Transverse colon (tissue), 4 donors: ENCODE measurements around the gene VSTM4. TPM values are rescaled to one million over a fixed set of nuclear protein-coding genes. Genes with fewer than 3 reads are reported as not detected.

Experiments used
- DNase-seq: peaks from one replicate; pipeline ENCODE4 v3.0.0-alpha.2; 2019
- H3K27ac ChIP-seq, 4 donors: fragments of 200-600 bp; sonication (generic); 2 replicates each; pipeline ENCODE4 v1.5.1; 2016 to 2018; ENCODE audit warnings: inconsistent platforms in 4 of 4
- H3K27me3 ChIP-seq: fragments of 200-600 bp; sonication (generic); 2 replicates; pipeline ENCODE4 v1.5.1; 2017; ENCODE audit warnings: inconsistent platforms
- H3K36me3 ChIP-seq, 4 donors: fragments of 200-600 bp; sonication (generic); 2 replicates each; pipeline ENCODE4 v1.5.1; 2017 to 2019; ENCODE audit warnings: inconsistent platforms in 4 of 4
- H3K4me1 ChIP-seq, 4 donors: fragments of 200-600 bp; sonication (generic); 2 replicates each; pipeline ENCODE4 v1.5.1; 2017 to 2020; ENCODE audit warnings: inconsistent platforms in 4 of 4
- H3K4me3 ChIP-seq, 4 donors: fragments of 200-600 bp; sonication (generic); 1 replicate in 1 of 4; 2 replicates in 3 of 4; pipeline versions ENCODE4 v1.5.1 to v1.6.1; 2017 to 2019; ENCODE audit warnings: inconsistent platforms in 4 of 4
- H3K9me3 ChIP-seq, 2 donors: fragments of 200-600 bp; sonication (generic); 2 replicates each; pipeline ENCODE4 v1.5.1; 2017 to 2019; ENCODE audit warnings: inconsistent platforms in 2 of 2
- EP300 ChIP-seq: sonication (generic); formaldehyde crosslinking; IDR thresholded peaks from one replicate; pipeline ENCODE4 v1.6.1; 2017; ENCODE audit warnings: antibody characterized with exemption, low read depth
- POLR2A ChIP-seq: fragments of 450-650 bp; IDR thresholded peaks from one replicate; pipeline ENCODE4 v1.6.1; 2016; ENCODE audit warnings: antibody characterized with exemption, mild to moderate bottlenecking, moderate library complexity
- POLR2AphosphoS5 ChIP-seq, 3 donors: sonication (generic); formaldehyde crosslinking; IDR thresholded peaks; one replicate each; pipeline ENCODE4 v1.6.1; 2016; ENCODE audit warnings: antibody characterized with exemption in 3 of 3
- WGBS, 2 donors: methylation state at CpG; one replicate each; pipeline ENCODE4 v1.1.5; 2018; ENCODE audit warnings: low coverage in 1 of 2; 5-methylcytosine and 5-hydroxymethylcytosine counted together
- in situ Hi-C, 4 donors: fragments of 200-750 bp; cut with MboI; loops; one replicate each; pipeline versions ENCODE4 v1.15.0 to v1.15.1; 2017; ENCODE audit warnings: low sequenced_read_pairs in 3 of 4, low pct_ligation_motif_present in 1 of 4, low pct_unique_long_range_greater_than_20kb in 1 of 4
- intact Hi-C: fragments of 100-400 bp; cut with DNase I; formaldehyde crosslinking; loops from one replicate; pipeline ENCODE4 v1.15.1; 2023; ENCODE audit warnings: low total_unique reads
- total RNA-seq, 4 donors: library from RNA; depleted of rRNA; stranded (reverse); fragments of >200 nt; gene quantifications; one replicate each; pipeline ENCODE4 v1.1.0, GENCODE V29; 2016
- TF ChIP-seq, protein P1 (sequence below), 5 experiments: fragments of 200-600 bp in 3 of 5; fragments of 450-650 bp in 2 of 5; sonication (generic) in 3 of 5; IDR thresholded peaks; 1 replicate in 2 of 5; 2 replicates in 3 of 5; pipeline ENCODE4 v1.5.1; 2016 to 2017; ENCODE audit warnings: antibody characterized with exemption in 5 of 5, inconsistent platforms in 3 of 5, mild to moderate bottlenecking in 2 of 5, moderate library complexity in 1 of 5

The VSTM4 gene
- total RNA-seq, 4 donors from 2014 or later = 2.2 to 6.0 (median 3.9) TPM

DNA sequence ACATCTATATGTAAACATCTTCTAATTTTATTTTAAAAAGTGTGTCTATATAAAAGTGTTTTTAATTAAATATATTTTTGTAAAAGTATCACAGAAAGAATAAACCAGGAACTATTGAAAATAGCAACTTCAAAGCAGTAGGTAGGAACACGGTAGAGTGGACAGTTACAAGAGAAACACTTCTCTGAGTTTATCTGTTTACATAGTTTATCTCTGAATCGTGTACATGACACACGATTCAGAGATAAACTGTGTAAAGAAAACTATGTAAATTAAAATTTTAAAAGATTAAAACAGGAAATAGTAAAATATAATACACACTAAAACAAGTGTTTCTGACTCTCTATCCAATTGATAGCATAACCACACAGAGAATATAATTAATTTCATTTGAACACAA lies 43.6 kb upstream of the VSTM4 start:
- Histone ChIP-seq H3K4me1 (no peaks in the 10 kb centered on the region), H3K4me3 (no peak overlapping the region), H3K9me3 (no peaks in the 10 kb centered on the region), H3K27ac (no peak overlapping the region), H3K36me3 (no peaks in the 10 kb centered on the region), H3K27me3 (no peaks in the 10 kb centered on the region)
- intact Hi-C loops (no loop called here), in situ Hi-C loops (loop anchor here (25.0 kb wide), 2 partner anchors 272 to 497 kb away; no protein-coding TSS in a partner anchor)
- no peak for DNase-seq
- TF ChIP-seq, protein P1, sequence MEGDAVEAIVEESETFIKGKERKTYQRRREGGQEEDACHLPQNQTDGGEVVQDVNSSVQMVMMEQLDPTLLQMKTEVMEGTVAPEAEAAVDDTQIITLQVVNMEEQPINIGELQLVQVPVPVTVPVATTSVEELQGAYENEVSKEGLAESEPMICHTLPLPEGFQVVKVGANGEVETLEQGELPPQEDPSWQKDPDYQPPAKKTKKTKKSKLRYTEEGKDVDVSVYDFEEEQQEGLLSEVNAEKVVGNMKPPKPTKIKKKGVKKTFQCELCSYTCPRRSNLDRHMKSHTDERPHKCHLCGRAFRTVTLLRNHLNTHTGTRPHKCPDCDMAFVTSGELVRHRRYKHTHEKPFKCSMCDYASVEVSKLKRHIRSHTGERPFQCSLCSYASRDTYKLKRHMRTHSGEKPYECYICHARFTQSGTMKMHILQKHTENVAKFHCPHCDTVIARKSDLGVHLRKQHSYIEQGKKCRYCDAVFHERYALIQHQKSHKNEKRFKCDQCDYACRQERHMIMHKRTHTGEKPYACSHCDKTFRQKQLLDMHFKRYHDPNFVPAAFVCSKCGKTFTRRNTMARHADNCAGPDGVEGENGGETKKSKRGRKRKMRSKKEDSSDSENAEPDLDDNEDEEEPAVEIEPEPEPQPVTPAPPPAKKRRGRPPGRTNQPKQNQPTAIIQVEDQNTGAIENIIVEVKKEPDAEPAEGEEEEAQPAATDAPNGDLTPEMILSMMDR (IDR thresholded peaks at IDR 0.05) = no peak
- no peak for TF ChIP-seq EP300
- TF ChIP-seq POLR2A = no peak
- no peak for TF ChIP-seq POLR2AphosphoS5 (IDR thresholded peaks at IDR 0.05)
- WGBS, 2 donors = 28 to 44% methylated on average over 3 of the region's 3 CpGs

DNA sequence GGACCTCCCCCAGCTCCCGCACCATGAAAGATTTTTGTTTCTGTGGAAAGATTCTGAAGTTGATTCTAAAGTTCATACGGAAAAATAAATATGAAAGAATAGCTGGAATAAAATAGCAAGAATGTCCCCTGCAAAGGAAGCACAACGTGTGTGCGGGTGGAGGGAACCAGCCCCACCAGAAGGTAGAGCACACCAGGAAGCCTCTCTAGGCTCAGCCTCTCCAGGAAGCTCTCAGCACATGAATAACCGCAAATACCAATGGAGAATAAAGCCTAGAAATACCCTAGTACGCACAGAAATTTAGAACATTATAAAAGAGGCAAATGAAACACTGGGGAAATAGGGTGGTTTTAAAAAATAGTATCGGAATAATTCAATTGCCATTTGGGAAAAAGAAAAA lies 43.1 kb upstream of the VSTM4 start:
- Histone ChIP-seq H3K4me3 (no peak overlapping the region), H3K36me3 (no peaks in the 10 kb centered on the region), H3K4me1 (no peaks in the 10 kb centered on the region), H3K27ac (no peak overlapping the region), H3K27me3 (no peaks in the 10 kb centered on the region), H3K9me3 (no peaks in the 10 kb centered on the region)
- in situ Hi-C loops (loop anchor here (25.0 kb wide), 2 partner anchors 271 to 496 kb away; no protein-coding TSS in a partner anchor), intact Hi-C loops (no loop called here)
- DNase-seq = no peak
- 73 to 78% methylated on average over 7 of the region's 7 CpGs for WGBS, 2 donors
- TF ChIP-seq, protein P1 (IDR thresholded peaks at IDR 0.05) = no peak
- TF ChIP-seq POLR2A (no peak), EP300 (no peak), POLR2AphosphoS5 (IDR thresholded peaks at IDR 0.05) (no peak)

DNA sequence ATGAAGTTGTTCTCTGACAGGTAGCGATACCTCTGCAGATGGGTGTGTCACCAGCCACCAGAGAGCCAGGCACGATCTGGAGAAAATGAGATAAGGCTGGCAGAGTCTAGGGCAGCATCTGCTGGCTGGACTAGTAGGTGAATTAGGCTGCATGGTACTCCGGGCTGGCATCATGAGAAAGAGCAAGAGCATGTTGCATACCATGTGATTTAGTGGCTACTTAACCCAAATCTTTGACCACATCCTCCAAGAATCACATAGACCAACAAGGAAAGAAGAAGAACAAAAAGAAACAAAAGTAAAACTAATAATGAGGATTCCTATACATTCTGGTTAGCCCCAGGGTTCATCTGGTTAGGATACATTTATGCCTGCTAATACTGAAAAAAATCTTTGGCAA lies 41.9 kb upstream of the VSTM4 start:
- in situ Hi-C loops (loop anchor here (25.0 kb wide), 2 partner anchors 270 to 495 kb away; no protein-coding TSS in a partner anchor), intact Hi-C loops (no loop called here)
- no peak overlapping the region for H3K27ac ChIP-seq
- no peaks in the 10 kb centered on the region for H3K9me3 ChIP-seq
- TF ChIP-seq POLR2A (no peak), POLR2AphosphoS5 (IDR thresholded peaks at IDR 0.05) (no peak), EP300 (no peak)
- TF ChIP-seq, protein P1 (IDR thresholded peaks at IDR 0.05) = no peak
- no peaks in the 10 kb centered on the region for H3K36me3 ChIP-seq
- no peak overlapping the region for H3K4me3 ChIP-seq
- H3K4me1 ChIP-seq = no peaks in the 10 kb centered on the region
- no peak for DNase-seq
- no peaks in the 10 kb centered on the region for H3K27me3 ChIP-seq
- 60 to 78% methylated on average over 1 to 3 of the region's 3 CpGs for WGBS, 2 donors

DNA sequence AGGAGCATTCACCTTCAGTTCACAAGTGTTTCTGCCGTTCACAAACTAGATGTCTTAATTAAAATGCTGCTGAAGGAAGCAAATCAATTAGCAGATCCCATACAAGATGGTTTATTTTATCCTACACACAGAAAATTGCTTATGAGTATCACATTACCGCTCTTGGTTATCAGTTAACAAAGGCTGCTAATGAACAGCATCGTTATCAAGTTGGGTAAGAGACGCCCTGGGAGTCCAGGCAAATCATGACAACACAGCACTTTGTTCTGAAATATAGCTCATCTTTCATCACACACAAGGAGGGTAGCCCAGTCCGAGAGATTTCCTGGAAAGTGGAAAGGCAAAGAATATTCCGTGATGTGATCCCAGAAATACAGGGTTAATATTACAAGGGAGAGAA lies 39.3 kb upstream of the VSTM4 start:
- DNase-seq = no peak
- no peak for TF ChIP-seq POLR2A
- no peak for TF ChIP-seq POLR2AphosphoS5 (IDR thresholded peaks at IDR 0.05)
- no peak for TF ChIP-seq EP300
- TF ChIP-seq, protein P1 (IDR thresholded peaks at IDR 0.05) = no peak
- in situ Hi-C loops = loop anchor here (25.0 kb wide), 2 partner anchors 267 to 492 kb away; no protein-coding TSS in a partner anchor

More for the DNA sequence above, 39.3 kb upstream of the VSTM4 start:
- Histone ChIP-seq H3K4me1 (no peaks in the 10 kb centered on the region), H3K4me3 (no peak overlapping the region), H3K9me3 (no peaks in the 10 kb centered on the region), H3K27me3 (no peaks in the 10 kb centered on the region), H3K27ac (no peak overlapping the region), H3K36me3 (no peaks in the 10 kb centered on the region)
- WGBS, 2 donors = 95 to 97% methylated on average over 4 to 6 of the region's 6 CpGs
- intact Hi-C loops = no loop called here
